GM18505 (cell line): Measurements from ENCODE around the gene CFAP46.

Source experiments
- ATAC-seq: cut with Tn5 transposase; IDR thresholded peaks from one replicate; pipeline ENCODE4 v1.9.1; 2021; ENCODE audit not compliant: unreplicated experiment
- POLR2A ChIP-seq: IDR thresholded peaks from 4 replicates; pipeline ENCODE4 v1.6.1; 2011; ENCODE audit warnings: borderline replicate concordance; ENCODE audit not compliant: insufficient read depth, insufficient read length; ENCODE audit errors: extremely low read depth

CFAP46 gene

GRCh38 chr10:132984008-132984295, 41.6 kb upstream of the CFAP46 start:
- no peak for ATAC-seq
- TF ChIP-seq POLR2A: no peak

- ATAC-seq: no peak
- TF ChIP-seq POLR2A: no peak
Measured at GRCh38 chr10:132983252-132984007, 41.1 kb upstream of the CFAP46 start.

- ATAC-seq: no peak
- TF ChIP-seq POLR2A: no peak
Measured at GRCh38 chr10:132982301-132982989, 40.1 kb upstream of the CFAP46 start.

- TF ChIP-seq POLR2A: no peak
- ATAC-seq: no peak
Measured at GRCh38 chr10:132981746-132982145, 39.4 kb upstream of the CFAP46 start.

- no peak for TF ChIP-seq POLR2A
- ATAC-seq: no peak
Measured at GRCh38 chr10:132981173-132981555, 38.8 kb upstream of the CFAP46 start.

GRCh38 chr10:132980426-132981172, 38.2 kb upstream of the CFAP46 start:
- TF ChIP-seq POLR2A: no peak
- ATAC-seq: no peak

- TF ChIP-seq POLR2A: no peak
- no peak for ATAC-seq
Measured at GRCh38 chr10:132979491-132980425, 37.4 kb upstream of the CFAP46 start.

GRCh38 chr10:132978542-132978941, 36.2 kb upstream of the CFAP46 start:
- no peak for ATAC-seq
- no peak for TF ChIP-seq POLR2A

GRCh38 chr10:132977807-132978206, 35.4 kb upstream of the CFAP46 start:
- TF ChIP-seq POLR2A: no peak
- no peak for ATAC-seq

- no peak for ATAC-seq
- TF ChIP-seq POLR2A: no peak
Measured at GRCh38 chr10:132977076-132977475, 34.7 kb upstream of the CFAP46 start.

GRCh38 chr10:132975831-132976682, 33.7 kb upstream of the CFAP46 start:
- no peak for ATAC-seq
- TF ChIP-seq POLR2A: no peak

- no peak for ATAC-seq
- TF ChIP-seq POLR2A: no peak
Measured at GRCh38 chr10:132974886-132975830, 32.8 kb upstream of the CFAP46 start.

- no peak for ATAC-seq
- TF ChIP-seq POLR2A: no peak
Measured at GRCh38 chr10:132974249-132974796, 32.0 kb upstream of the CFAP46 start.
